HCT116 (cell line): ENCODE measurements around the gene ZFR. TPM values are rescaled to one million over a fixed set of nuclear protein-coding genes. Genes with fewer than 3 reads are reported as not detected.

ENCODE experiments used
- ATAC-seq: fragments of 200-7000 bp; cut with Tn5 transposase; 2 replicates; pipeline ENCODE4 v1.9.1; 2020; ENCODE audit warnings: mild to moderate bottlenecking, moderate library complexity
- BruUV-seq: library from RNA; stranded (reverse); fragments of 400-500 nt; replicated peaks from 2 replicates; lab custom pipeline; 2021; lab: Mats Ljungman, UMichigan
- CTCF ChIA-PET: fragments of 300-600 bp; sonication (Branson Sonifier 250); formaldehyde crosslinking; loops from one replicate; lab custom pipeline; 2021; ENCODE audit warnings: antibody characterized with exemption; lab: Charles Lee
- POLR2A ChIA-PET: fragments of 300-600, 350-600 bp; sonication (Branson Sonifier 250); formaldehyde crosslinking; loops from one replicate; lab custom pipeline; 2021; ENCODE audit warnings: antibody characterized with exemption; lab: Charles Lee
- RAD21 ChIA-PET, 2 experiments: fragments of 300-600 bp; sonication (Branson Sonifier 250); formaldehyde crosslinking; loops; one replicate each; lab custom pipeline; 2023; ENCODE audit warnings: low total read pairs in 2 of 2; ENCODE audit not compliant: uncharacterized antibody in 2 of 2, unreplicated experiment in 2 of 2, low non-redundant PET in 1 of 2; lab: Charles Lee
- DNase-seq: peaks from one replicate; pipeline ENCODE4 v3.0.0-alpha.2; 2010; ENCODE audit warnings: low read depth, low spot score
- H2AFZ ChIP-seq: fragments of 200-600 bp; shearing (Covaris generic), sonication (generic); 2 replicates; pipeline ENCODE4 v1.6.1; 2017; ENCODE audit warnings: low read depth, mixed run types, mixed read lengths, antibody characterized with exemption, low read length; ENCODE audit not compliant: poor library complexity, severe bottlenecking
- H3K27ac ChIP-seq: 2 replicates; pipeline ENCODE4 v1.5.1; 2012; ENCODE audit warnings: low read depth, low read length
- H3K27me3 ChIP-seq: fragments of 200-600 bp; sonication (generic); 2 replicates; pipeline ENCODE4 v1.6.1; 2016; ENCODE audit warnings: mixed run types, low read length, mixed read lengths; ENCODE audit not compliant: insufficient read depth
- H3K36me3 ChIP-seq, 2 experiments: fragments of 200-500 bp in 1 of 2; fragments of 200-600 bp in 1 of 2; sonication (Bioruptor generic) in 1 of 2; sonication (generic) in 1 of 2; 2 replicates each; pipeline versions ENCODE4 v1.5.1 to v1.6.1; 2014 to 2016; ENCODE audit warnings: low read length in 2 of 2, inconsistent platforms in 1 of 2, mixed read lengths in 1 of 2, mixed run types in 1 of 2; ENCODE audit not compliant: insufficient read depth in 2 of 2, control insufficient read depth in 1 of 2
- H3K4me1 ChIP-seq, 2 experiments: fragments of 200-600 bp in 1 of 2; sonication (generic) in 1 of 2; 2 replicates each; pipeline versions ENCODE4 v1.5.1 to v1.6.1; 2012 to 2017; ENCODE audit warnings: low read length in 2 of 2, inconsistent platforms in 1 of 2, mild to moderate bottlenecking in 1 of 2, mixed read lengths in 1 of 2, mixed run types in 1 of 2, moderate library complexity in 1 of 2; ENCODE audit not compliant: insufficient read depth in 2 of 2, control insufficient read depth in 1 of 2
- H3K4me2 ChIP-seq: fragments of 200-600 bp; sonication (generic); 2 replicates; pipeline ENCODE4 v1.6.1; 2017; ENCODE audit warnings: mixed run types, low read length, mixed read lengths
- H3K4me3 ChIP-seq, 2 experiments: fragments of 200-600 bp in 1 of 2; sonication (generic) in 1 of 2; replicated peaks in 1 of 2; 2 replicates each; pipeline ENCODE4 v1.5.1; 2011 to 2016; ENCODE audit warnings: low read length in 2 of 2, control low read depth in 1 of 2, low read depth in 1 of 2, mild to moderate bottlenecking in 1 of 2, mixed read lengths in 1 of 2, mixed run types in 1 of 2
- H3K79me2 ChIP-seq: fragments of 200-600 bp; sonication (generic); 2 replicates; pipeline ENCODE4 v1.6.1; 2017; ENCODE audit warnings: mild to moderate bottlenecking, mixed run types, low read length, moderate library complexity, mixed read lengths; ENCODE audit not compliant: insufficient read depth
- H3K9ac ChIP-seq: fragments of 200-600 bp; sonication (generic); 2 replicates; pipeline ENCODE4 v1.6.1; 2016; ENCODE audit warnings: low read length, mixed read lengths
- H3K9me2 ChIP-seq: fragments of 200-600 bp; sonication (generic), shearing (Covaris generic); 2 replicates; pipeline ENCODE4 v1.6.1; 2017; ENCODE audit warnings: mixed run types, mild to moderate bottlenecking, moderate library complexity; ENCODE audit not compliant: insufficient read depth
- H3K9me3 ChIP-seq, 2 experiments: fragments of 200-500 bp in 1 of 2; fragments of 200-600 bp in 1 of 2; sonication (Bioruptor generic) in 1 of 2; sonication (generic) in 1 of 2; 2 replicates each; pipeline ENCODE4 v1.6.1; 2014 to 2017; ENCODE audit warnings: low read length in 2 of 2, mixed read lengths in 2 of 2, inconsistent platforms in 1 of 2, low read depth in 1 of 2, mild to moderate bottlenecking in 1 of 2, mixed run types in 1 of 2, moderate library complexity in 1 of 2; ENCODE audit not compliant: control insufficient read depth in 1 of 2, insufficient read depth in 1 of 2
- H4K20me1 ChIP-seq: fragments of 200-600 bp; sonication (generic), shearing (Covaris generic); 2 replicates; pipeline ENCODE4 v1.6.1; 2017; ENCODE audit warnings: mixed run types, mild to moderate bottlenecking, moderate library complexity; ENCODE audit not compliant: insufficient read depth
- CBX3 ChIP-seq: IDR thresholded peaks from 2 replicates; pipeline ENCODE4 v1.6.1; 2012; ENCODE audit warnings: low read depth
- CEBPB ChIP-seq: IDR thresholded peaks from 2 replicates; pipeline ENCODE4 v1.6.1; 2012; ENCODE audit warnings: low read depth
- EZH2 ChIP-seq: fragments of 200-600 bp; sonication (generic); IDR thresholded peaks from 2 replicates; pipeline ENCODE4 v1.6.1; 2017; ENCODE audit warnings: antibody characterized with exemption, mixed run types
- EZH2phosphoT487 ChIP-seq: fragments of 200-600 bp; IDR thresholded peaks from 2 replicates; pipeline ENCODE4 v1.6.1; 2018; ENCODE audit warnings: antibody characterized with exemption, borderline replicate concordance
- JUND ChIP-seq: IDR thresholded peaks from 2 replicates; pipeline ENCODE4 v1.6.1; 2012
- POLR2A ChIP-seq: IDR thresholded peaks from 2 replicates; pipeline ENCODE4 v1.7.0; 2011; ENCODE audit warnings: borderline replicate concordance; ENCODE audit not compliant: insufficient read depth, insufficient read length; ENCODE audit errors: extremely low read depth
- POLR2AphosphoS5 ChIP-seq: IDR thresholded peaks from 2 replicates; pipeline ENCODE4 v1.6.1; 2011; ENCODE audit warnings: mild to moderate bottlenecking, low read depth, low read length, moderate library complexity
- TCF7L2 ChIP-seq: IDR thresholded peaks from 2 replicates; pipeline ENCODE4 v1.7.0; 2011; ENCODE audit warnings: borderline replicate concordance, inconsistent platforms; ENCODE audit not compliant: insufficient read depth, insufficient read length; ENCODE audit errors: extremely low read depth
- YY1 ChIP-seq: IDR thresholded peaks from 2 replicates; pipeline ENCODE4 v1.6.1; 2011; ENCODE audit warnings: low read length, low read depth, moderate library complexity, mild to moderate bottlenecking; ENCODE audit not compliant: insufficient replicate concordance; ENCODE audit errors: extremely low read depth
- ZNF274 ChIP-seq: fragments of 200-500 bp; sonication (Bioruptor generic); IDR thresholded peaks from 2 replicates; pipeline ENCODE4 v1.6.1; 2014; ENCODE audit warnings: mild to moderate bottlenecking, low read depth, low read length, inconsistent platforms
- intact Hi-C: fragments of 100-400 bp; cut with micrococcal nuclease; formaldehyde crosslinking; loops from 2 replicates; pipeline ENCODE4 v1.10.0; 2022
- total RNA-seq: library from RNA; stranded (reverse); gene quantifications from one replicate; pipeline ENCODE4 v1.2.1, GENCODE V29; 2021; ENCODE audit not compliant: unreplicated experiment
- TF ChIP-seq, protein P1 (sequence below), 3 experiments: fragments of 200-600 bp in 1 of 3; sonication (generic) in 1 of 3; IDR thresholded peaks in 2 of 3; conservative IDR thresholded peaks in 1 of 3; 2 replicates each; pipeline ENCODE4 v1.5.1; 2012 to 2017; ENCODE audit warnings: low read depth in 2 of 3, low read length in 2 of 3, antibody characterized with exemption in 1 of 3, borderline replicate concordance in 1 of 3, control low read depth in 1 of 3, mild to moderate bottlenecking in 1 of 3, mixed read lengths in 1 of 3, mixed run types in 1 of 3, moderate library complexity in 1 of 3; ENCODE audit not compliant: insufficient read depth in 1 of 3
- TF ChIP-seq, protein P2 (sequence below): IDR thresholded peaks from 2 replicates; pipeline ENCODE4 v1.6.1; 2011; ENCODE audit warnings: mild to moderate bottlenecking, low read length, moderate library complexity; ENCODE audit not compliant: insufficient replicate concordance; ENCODE audit errors: extremely low read depth
- TF ChIP-seq, protein P3 (sequence below): IDR thresholded peaks from 2 replicates; pipeline ENCODE4 v1.6.1; 2012; ENCODE audit warnings: low read depth
- TF ChIP-seq, protein P4 (sequence below): IDR thresholded peaks from 2 replicates; pipeline ENCODE4 v1.6.1; 2012
- TF ChIP-seq, protein P5 (sequence below): IDR thresholded peaks from 2 replicates; pipeline ENCODE4 v1.6.1; 2012

ZFR gene
- total RNA-seq, 1 experiment from 2014 or later, result 65.7 TPM

DNA sequence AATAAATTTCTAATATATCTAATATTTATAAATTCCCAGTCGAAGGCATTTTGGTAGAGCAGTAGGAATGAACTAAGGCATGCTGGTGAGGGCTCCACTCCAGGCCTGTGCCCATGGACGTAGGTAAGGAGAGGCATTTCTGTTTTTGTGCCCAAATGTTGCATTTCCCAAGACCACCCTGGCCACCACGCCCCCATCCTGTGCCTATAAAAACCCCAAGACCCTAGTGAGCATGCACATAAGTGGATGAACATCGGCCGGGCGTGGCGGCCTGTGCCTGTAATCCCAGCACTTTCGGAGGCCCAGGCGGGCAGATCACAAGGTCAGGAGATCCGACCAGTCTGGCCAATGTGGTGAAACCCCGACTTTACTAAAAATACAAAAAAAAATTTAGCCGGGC, 121.7 kb downstream of the ZFR start:
- Histone ChIP-seq H3K4me2 (no peak overlapping the region), H2AFZ (no peak overlapping the region), H4K20me1 (no peaks in the 10 kb centered on the region), H3K9me3 (peaks cover 0 to 3% of the 10 kb centered on the region in 2 experiments; a peak in 1 of 4 replicates), H3K27me3 (no peaks in the 10 kb centered on the region), H3K79me2 (no peaks in the 10 kb centered on the region), H3K9me2 (no peaks in the 10 kb centered on the region), H3K4me1 (peaks cover 11 to 20% of the 10 kb centered on the region in 2 experiments), H3K36me3 (no peaks in the 10 kb centered on the region), H3K4me3 (no peak overlapping the region), H3K9ac (no peak overlapping the region), H3K27ac (no peak overlapping the region)
- BruUV-seq, result no TSS peak
- TF ChIP-seq CEBPB (no peak), EZH2 (no peak), CBX3 (no peak), YY1 (no peak), POLR2A (no peak), EZH2phosphoT487 (no peak), ZNF274 (no peak), TCF7L2 (no peak), JUND (no peak), POLR2AphosphoS5 (no peak)
- TF ChIP-seq, protein P1, sequence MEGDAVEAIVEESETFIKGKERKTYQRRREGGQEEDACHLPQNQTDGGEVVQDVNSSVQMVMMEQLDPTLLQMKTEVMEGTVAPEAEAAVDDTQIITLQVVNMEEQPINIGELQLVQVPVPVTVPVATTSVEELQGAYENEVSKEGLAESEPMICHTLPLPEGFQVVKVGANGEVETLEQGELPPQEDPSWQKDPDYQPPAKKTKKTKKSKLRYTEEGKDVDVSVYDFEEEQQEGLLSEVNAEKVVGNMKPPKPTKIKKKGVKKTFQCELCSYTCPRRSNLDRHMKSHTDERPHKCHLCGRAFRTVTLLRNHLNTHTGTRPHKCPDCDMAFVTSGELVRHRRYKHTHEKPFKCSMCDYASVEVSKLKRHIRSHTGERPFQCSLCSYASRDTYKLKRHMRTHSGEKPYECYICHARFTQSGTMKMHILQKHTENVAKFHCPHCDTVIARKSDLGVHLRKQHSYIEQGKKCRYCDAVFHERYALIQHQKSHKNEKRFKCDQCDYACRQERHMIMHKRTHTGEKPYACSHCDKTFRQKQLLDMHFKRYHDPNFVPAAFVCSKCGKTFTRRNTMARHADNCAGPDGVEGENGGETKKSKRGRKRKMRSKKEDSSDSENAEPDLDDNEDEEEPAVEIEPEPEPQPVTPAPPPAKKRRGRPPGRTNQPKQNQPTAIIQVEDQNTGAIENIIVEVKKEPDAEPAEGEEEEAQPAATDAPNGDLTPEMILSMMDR (IDR thresholded peaks at IDR 0.05 in 2 of 3, conservative IDR thresholded peaks at IDR 0.05 in 1 of 3; ENCODE audit: borderline replicate concordance in 1 of 3, insufficient read depth in 1 of 3, low read depth in 2 of 3, low read length in 2 of 3), result no peak
- TF ChIP-seq, protein P2, sequence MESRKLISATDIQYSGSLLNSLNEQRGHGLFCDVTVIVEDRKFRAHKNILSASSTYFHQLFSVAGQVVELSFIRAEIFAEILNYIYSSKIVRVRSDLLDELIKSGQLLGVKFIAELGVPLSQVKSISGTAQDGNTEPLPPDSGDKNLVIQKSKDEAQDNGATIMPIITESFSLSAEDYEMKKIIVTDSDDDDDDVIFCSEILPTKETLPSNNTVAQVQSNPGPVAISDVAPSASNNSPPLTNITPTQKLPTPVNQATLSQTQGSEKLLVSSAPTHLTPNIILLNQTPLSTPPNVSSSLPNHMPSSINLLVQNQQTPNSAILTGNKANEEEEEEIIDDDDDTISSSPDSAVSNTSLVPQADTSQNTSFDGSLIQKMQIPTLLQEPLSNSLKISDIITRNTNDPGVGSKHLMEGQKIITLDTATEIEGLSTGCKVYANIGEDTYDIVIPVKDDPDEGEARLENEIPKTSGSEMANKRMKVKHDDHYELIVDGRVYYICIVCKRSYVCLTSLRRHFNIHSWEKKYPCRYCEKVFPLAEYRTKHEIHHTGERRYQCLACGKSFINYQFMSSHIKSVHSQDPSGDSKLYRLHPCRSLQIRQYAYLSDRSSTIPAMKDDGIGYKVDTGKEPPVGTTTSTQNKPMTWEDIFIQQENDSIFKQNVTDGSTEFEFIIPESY, result no peak
- TF ChIP-seq, protein P3, sequence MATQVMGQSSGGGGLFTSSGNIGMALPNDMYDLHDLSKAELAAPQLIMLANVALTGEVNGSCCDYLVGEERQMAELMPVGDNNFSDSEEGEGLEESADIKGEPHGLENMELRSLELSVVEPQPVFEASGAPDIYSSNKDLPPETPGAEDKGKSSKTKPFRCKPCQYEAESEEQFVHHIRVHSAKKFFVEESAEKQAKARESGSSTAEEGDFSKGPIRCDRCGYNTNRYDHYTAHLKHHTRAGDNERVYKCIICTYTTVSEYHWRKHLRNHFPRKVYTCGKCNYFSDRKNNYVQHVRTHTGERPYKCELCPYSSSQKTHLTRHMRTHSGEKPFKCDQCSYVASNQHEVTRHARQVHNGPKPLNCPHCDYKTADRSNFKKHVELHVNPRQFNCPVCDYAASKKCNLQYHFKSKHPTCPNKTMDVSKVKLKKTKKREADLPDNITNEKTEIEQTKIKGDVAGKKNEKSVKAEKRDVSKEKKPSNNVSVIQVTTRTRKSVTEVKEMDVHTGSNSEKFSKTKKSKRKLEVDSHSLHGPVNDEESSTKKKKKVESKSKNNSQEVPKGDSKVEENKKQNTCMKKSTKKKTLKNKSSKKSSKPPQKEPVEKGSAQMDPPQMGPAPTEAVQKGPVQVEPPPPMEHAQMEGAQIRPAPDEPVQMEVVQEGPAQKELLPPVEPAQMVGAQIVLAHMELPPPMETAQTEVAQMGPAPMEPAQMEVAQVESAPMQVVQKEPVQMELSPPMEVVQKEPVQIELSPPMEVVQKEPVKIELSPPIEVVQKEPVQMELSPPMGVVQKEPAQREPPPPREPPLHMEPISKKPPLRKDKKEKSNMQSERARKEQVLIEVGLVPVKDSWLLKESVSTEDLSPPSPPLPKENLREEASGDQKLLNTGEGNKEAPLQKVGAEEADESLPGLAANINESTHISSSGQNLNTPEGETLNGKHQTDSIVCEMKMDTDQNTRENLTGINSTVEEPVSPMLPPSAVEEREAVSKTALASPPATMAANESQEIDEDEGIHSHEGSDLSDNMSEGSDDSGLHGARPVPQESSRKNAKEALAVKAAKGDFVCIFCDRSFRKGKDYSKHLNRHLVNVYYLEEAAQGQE, result no peak
- TF ChIP-seq, protein P4, sequence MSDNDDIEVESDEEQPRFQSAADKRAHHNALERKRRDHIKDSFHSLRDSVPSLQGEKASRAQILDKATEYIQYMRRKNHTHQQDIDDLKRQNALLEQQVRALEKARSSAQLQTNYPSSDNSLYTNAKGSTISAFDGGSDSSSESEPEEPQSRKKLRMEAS, result no peak
- TF ChIP-seq, protein P5, sequence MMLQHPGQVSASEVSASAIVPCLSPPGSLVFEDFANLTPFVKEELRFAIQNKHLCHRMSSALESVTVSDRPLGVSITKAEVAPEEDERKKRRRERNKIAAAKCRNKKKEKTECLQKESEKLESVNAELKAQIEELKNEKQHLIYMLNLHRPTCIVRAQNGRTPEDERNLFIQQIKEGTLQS, result no peak
- DNase-seq (no peak), ATAC-seq (no peak)
- intact Hi-C loops, result no loop called here
- ChIA-PET RAD21 (no interaction called here), POLR2A (no interaction called here), CTCF (no interaction called here)
